Measurements from ENCODE around the gene CACNA2D1.

The CACNA2D1 gene

DNA sequence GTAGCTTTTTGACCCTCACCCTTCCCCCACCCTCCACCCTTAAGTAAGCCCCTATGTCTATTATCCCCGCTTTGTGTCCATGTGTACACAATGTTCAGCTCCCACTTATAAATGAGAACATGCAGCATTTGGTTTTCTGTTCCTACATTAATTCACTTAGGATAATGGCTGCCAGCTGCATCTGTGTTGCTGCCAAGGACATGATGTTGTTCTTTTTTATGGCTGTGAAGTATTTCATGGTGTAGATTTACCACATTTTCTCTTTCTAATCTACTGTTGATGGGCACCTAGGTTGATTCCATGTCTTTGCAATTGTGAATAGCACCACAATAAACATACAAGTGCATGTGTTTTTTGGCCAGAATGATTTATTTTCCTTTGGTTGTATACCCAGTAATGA lies 232.2 kb downstream of the CACNA2D1 start:
- DNase-seq = no peak

DNA sequence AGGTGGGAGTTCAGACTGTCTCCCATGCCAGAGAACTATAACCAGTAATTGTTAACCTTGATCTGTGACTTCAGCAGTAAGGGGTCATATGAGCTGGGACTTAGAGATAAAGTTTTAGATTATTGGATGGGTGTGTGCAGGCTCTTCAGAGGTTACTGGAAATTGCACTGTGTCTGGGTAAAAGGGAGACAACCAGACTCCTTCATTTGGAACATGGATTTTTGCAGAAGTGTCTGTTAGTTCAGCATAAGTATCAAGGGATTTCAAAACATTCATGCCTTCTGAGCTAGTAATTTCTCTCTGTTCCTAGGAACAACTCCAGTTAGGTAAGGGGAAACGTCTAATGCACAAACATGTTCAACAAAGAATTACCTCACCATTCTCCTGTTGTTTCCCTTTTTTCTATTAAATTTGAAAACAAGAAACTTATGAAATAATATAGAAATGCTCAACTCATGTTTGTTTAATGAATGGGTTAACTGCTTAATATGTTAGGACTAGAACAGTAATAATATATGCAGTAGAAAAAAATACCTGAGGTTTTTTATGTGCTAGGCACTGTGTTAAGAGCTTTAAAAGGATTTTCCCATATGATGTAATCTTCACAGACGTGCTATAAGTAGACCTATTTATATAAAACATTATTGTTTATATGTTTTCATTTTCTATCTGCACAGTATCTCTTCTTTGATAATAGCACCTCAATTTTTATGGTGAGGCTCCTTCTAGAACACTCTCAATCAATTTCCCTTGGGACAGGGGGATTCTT lies 233.0 kb downstream of the CACNA2D1 start:
- no peak for DNase-seq

DNA sequence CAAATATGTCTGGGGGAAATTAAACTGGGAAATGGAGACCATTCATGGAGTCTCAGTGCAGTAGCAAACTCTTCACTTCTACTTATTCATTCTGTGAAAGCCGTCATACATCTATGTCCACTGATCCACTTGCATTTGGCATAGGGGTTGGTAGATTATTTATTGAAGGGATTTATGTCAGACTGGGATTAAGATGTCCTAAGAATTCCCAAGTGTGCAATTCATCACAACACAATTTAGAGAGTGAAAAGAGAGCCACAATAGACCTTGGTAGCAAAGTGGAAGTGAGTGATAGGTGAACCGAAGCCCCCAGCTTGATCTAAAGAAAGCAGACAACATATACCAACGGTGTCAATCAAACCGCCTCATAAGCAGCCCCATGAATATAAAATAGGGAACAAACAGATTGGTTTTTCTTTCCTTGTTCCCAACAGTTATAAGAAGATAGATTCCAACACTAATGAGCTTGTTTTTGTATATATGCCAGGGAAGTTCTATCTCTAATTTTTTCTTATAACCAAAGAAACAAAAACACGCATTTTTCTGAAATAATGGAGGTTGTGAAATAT lies 234.3 kb downstream of the CACNA2D1 start:
- no peak for DNase-seq

DNA sequence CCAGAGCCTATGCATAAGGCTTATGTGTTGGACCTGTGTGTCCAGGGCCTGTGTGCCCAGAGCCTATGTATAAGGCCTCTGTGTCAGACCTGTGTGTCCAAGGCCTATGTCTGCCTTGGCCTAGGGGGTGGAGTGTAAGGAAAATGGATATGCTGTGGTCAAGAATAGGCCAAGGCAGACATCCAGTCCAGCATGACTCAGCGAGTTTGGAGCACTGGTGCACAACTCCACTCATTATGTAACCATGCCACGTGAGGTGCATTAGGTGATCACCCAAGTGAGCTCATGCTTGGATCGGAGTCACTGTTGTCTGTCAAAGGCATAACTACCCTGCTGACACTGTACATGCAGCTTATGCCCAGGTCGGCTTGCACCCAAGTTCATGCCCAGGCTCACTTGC lies 238.9 kb downstream of the CACNA2D1 start:
- DNase-seq = no peak

DNA sequence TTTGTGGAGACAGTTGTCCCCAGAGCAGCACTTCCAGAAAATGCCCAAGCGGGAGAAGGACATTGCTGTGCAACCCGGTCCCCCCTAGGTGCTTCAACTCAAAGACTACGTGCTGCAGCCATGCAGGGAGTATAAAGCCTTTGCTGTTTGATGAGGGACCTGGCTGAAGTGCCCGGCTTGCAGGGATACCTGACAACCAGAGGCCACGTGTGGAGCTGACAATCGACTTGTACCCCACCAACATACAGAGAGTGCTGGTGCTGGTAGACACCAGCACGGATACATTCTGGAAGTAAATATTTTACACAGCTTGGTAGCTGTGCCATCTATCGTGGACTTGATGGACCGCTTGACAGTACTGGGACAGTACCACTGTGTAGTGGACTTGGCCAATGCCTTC lies 240.6 kb downstream of the CACNA2D1 start:
- DNase-seq = no peak

DNA sequence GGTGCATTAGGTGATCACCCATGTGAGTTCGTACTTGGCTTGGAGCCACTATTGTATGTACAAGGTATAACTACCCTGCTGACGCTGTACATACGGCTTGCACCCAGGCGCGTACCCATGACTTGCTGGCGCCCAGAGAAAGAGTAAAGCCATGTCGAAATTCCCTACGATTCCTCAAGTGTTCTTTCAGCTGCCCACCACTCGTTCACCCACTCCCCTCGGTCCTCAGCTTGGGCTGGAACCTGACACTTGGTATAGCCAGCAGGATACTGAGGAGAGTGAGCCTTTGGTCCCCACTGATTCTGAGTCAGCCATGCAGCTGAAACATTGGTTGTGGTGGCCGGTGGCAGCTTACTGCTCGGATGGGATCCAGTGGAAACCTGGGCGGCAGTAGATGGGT lies 241.5 kb downstream of the CACNA2D1 start:
- no peak for DNase-seq

DNA sequence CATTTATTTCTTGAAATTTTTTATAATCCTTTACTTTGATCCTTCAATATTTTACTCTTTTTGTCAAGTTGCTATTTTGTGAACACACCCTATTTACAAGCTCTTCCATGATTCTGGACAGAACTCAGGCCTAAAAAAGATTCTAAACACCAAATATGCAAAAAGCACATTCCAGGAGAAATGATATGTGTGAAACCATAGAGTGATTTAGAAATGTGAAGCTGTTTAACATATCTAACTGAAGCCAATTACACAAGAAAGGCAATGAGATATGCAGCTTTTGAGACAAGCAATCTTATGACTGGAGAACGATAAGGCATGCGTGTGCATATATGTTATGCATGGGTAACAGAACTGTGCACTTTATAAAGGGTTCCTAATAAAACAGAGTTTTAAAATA lies 243.0 kb downstream of the CACNA2D1 start:
- no peak for DNase-seq

DNA sequence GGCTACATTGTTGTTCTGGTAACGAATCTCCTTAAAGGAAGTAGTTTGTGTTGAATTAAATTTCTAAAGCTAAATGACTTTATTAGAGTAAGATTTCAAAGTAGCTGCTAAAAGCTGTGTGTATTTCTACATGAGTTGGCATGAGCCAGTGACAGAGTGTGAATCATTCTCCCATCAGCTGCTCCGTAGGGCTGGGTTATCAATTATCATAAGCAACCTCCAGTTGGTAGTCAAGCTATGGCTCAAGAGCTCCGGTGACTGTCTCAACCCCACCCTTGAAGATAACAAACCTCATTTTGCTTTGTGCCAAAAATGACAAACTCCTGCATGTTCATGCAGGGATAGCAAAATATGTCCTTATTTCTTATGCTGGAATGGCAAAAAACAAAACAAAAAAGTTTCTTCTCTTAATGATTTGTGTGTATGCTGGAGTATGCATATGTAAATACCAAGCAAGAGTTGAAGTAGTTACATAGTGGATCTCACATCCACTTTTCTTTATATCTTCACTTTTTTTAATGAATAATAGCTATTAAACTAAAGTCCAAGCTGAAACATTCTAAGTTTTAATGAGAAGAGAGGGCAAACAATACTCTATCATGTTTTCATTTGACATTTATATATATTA lies 249.4 kb downstream of the CACNA2D1 start:
- DNase-seq = no peak

DNA sequence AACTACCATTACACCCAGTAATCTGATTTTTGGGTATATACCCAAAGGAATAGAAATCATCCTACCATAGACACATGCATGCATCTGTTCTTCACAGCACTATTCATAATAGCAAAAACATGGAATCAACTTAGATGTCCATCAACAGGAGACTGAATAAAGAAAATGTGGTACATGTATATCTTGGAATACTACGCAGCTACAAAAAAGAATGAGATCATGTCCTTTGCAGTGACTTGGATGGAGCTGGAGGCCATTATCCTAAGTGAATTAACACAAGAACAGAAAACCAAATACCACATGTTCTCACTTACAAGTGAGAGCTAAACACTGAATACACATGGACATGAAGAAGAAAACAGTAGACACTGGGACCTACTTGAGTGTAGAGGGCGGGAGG lies 254.9 kb downstream of the CACNA2D1 start:
- no peak for DNase-seq

DNA sequence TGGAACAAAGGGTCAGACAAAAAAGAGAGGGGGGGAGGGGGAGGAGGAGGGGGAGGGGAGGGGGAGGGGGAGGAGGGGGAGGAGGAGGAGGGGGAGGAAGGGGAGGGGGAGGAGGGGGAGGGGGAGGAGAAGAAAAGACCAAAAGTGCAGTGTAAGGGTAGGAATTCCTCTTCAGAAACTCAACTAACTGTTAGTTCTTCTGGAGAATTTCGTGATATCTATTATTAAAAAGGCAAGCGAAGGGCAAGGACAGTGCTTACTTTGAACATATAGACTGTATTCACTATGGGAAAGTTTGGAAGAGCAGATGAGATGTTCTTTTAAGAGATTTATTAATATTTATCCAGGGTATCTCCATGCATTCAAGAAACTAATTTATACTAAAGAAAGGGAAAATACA lies 258.1 kb downstream of the CACNA2D1 start:
- no peak for DNase-seq

DNA sequence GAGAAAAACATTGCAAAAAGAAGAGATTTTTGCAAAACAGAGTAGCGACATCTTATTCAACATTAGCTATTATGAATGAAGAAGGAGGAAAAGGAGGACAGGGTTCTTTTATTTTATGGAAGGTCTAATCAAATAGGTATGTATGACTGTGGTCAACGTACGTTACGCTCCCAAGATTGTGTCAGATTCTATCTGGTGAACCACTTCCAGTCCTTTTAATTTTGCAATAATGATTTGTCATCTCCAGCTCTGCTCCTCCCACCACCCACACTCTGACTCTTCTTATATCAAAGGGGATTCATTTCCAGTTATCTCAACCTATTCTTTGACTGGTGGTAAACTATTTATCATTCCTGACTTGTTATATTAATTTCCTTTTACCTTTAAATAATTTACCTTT lies 259.9 kb downstream of the CACNA2D1 start:
- no peak for DNase-seq

DNA sequence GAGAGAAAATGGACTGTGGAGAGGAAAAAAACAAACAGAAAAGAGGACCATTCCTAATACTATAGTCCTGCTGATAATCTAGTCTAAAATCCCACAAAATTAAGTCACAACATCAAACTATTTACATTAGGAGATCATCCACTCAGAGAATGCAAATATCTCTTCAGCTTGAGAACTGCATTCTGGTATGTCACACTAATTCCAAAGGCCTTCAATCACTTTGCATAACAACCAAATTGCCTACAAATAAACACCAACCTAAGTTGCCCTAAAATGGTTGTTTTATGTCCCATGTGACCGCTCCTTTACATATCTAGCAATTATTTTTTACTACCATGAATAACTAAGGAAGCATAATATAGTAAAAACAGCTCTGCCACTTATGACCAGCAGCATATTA lies 264.3 kb downstream of the CACNA2D1 start:
- no peak for DNase-seq

DNA sequence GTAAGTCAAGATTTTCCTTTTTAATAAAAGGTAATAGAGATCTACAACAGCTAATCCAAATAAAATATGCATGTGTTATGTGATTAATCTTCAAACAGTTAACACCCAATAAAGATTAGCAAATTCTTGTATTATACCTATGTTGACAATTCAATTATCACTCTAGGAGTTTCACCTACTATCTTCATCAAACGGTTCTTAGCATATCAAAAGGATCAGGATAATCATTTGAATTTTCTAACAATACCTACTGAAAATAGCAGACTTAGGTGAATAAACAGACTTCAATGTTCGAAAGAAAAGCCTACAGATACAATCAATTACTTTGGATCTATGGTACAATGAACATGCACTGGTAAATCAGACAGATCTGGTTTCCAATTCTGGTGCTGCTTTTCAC lies 268.3 kb downstream of the CACNA2D1 start:
- DNase-seq = no peak

DNA sequence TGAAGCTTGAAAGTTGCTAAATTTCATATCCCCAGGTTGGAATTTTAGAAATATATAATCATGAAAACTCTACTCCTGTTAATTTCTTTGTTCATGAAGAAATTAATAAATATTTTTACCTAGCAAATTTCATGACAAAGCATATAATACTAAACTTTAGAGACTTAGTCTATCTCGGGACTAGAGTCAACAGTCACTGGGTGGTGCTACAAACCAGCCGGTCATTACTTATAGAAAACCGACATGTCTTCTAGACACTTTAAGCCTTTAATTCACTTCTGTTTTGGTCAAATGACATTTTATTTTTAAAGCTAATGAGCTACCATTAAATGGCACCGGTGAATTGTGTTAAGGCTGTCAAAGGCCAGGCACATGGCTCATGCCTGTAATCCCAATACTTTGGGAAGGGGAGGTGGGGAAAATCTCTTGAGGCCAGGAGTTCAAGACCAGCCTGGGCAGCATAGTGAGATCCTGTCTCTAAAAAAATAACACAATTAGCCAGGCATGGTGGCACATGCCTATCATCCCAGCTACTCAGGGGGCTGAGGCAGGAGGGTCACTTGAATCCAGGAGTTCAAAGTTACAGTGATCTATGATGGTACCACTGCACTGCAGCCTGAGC lies 270.1 kb downstream of the CACNA2D1 start:
- no peak for DNase-seq

DNA sequence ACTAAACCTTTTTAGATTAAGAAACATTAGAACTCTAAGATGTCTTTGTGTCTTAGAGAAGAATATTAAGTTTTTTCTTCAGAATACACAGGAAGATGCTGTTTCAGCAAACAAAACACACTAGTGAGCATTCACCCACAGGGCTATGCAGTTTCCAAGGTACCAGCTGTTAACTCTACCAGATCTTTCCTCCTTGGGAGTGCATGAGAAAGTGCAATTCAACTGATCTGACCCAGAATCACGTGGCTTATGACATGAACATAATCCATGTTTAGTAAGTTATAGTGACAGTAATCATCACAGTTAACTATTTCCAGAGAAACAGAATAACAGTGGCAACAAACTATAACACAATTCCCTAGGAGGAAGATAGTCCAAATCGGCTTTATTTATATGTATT lies 270.7 kb downstream of the CACNA2D1 start:
- DNase-seq = no peak

DNA sequence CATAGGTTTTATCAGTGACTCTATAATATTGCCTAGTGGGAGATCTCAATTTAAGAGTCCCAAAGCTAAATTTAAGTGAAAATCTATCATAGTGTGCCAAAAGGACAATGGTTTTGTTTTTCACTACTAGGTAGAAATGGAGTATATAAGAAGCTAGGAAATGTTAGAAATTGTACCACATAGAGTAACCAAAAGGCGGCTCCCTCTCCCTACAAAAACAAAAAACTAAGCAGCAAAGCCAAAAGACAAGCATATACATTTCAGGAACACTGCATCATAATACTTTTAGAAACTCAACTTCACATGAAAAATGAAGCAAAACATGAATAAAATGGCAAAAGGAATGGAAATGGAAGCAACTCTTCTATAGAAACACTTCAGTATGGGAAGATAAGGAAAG lies 271.6 kb downstream of the CACNA2D1 start:
- DNase-seq = no peak

DNA sequence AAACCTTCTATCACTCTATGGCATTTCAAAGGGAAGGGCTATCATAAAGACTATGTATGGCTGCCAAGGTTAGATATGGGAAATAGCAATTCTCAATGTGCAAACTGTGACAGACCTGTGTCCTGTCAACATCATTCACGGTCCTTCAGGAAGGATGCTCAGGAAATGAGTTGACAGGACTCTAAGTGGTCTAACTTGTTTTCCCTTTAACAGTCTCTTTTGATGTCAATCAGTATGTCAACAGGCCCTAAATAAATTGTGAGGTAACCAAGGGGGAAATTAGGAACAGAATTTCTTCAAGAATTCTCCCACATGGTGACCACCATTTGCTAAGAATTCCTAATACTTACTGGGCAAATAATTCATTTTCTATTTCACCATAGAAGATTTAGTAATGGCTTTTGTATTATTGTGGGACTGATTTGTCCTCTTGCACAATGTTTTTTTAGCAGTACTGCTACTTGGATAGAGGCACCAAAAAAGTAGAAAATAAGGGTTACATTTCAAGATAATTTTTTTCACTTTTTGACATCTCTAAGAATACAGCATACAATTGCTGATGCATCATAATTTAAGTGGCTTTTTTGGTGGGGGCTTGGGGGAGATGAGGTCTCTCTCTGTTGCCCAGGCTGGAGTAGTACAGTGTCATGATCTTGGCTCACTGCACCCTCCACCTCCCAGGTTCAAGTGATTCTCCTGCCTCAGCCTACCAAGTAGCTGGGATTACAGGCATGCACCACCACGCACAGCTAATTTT lies 275.8 kb downstream of the CACNA2D1 start:
- DNase-seq = no peak

DNA sequence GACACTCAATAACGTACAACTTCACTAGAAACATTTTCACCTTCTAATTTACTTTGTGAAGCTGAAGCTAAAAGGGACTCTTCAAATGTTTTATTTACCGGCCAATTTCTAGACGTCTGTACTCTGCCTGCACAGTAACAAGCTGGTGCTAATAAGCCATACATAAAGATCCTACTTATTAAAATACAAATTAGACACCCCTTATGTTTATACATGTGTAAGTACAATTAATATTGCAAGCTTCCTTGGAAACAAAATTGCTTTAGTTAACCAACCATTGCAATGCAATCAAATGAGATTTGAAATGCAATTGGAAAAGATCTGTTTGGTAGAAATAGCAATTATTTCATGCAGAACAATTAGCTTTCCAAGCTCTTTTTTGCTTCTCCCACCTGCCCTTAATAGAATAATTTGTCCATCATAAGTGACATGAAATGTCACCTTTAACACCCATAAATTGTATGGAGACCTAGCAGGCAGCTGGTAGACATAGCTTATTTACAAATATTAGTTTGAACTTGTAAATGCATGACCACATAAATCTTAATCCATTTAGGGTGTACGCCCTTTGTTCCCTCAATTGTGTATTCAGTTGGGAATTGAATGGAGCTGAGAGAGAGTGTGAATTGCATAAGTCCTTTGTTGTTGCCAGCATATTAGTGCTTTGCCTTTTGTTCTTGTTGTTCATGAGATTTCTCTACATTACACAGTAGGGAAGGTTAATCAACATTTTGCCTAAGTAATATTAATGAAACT lies 277.1 kb downstream of the CACNA2D1 start:
- DNase-seq = no peak

DNA sequence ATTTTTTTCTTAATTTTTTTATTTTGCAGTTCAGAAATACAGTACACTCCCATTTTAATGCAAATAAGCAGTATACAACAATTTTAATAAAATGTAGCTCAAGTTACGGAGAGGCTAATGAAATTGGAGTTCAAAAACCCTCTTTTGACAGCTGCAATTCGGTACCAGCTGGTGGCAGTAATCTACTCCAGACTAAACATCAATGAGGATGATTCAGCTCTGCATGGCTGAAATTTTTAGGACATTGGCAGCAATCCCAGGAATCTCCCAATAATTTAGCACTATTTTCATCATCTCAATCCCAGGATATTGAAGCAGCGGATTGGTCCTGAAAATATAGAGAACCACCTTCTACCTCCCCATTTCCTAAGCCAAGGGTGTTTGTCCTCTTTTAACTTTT lies 278.8 kb downstream of the CACNA2D1 start:
- DNase-seq = no peak

DNA sequence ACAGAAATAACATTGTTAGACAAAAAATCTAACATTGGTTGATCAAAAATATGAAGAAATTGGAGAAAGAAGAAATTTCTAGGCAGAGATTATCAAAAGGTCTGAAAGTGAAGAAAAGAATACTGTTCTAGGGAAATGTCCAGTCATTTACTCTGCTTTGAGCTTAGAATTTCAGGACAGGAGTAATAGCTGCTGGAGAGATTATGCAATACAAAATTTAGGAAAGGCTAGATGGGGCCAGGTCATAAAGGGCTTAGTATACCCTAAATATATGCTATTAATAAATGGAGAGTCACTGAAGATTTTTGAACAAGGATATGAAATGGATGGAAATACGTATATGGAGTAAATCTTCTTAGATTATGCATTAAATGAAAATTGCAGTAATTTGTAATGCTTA lies 279.2 kb downstream of the CACNA2D1 start:
- DNase-seq = no peak

DNA sequence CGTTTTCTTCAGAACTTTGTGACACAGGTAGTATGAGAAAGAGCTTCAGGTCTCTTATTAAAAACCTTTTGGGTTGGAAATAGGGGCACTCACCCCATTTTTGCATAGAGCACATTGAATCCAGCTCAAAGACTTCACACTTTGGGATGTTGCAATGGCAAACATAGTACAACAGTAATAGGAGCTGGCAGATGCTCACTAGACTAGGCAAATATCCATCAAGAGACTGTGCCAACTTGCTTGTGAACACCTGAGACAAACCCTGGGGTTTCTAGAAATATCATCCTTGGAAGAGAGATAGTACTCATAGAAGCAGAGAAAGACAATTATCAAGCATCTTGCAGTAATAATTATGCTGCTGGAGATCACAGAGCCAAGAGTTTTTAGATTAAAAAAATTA lies 280.0 kb downstream of the CACNA2D1 start:
- DNase-seq = no peak

DNA sequence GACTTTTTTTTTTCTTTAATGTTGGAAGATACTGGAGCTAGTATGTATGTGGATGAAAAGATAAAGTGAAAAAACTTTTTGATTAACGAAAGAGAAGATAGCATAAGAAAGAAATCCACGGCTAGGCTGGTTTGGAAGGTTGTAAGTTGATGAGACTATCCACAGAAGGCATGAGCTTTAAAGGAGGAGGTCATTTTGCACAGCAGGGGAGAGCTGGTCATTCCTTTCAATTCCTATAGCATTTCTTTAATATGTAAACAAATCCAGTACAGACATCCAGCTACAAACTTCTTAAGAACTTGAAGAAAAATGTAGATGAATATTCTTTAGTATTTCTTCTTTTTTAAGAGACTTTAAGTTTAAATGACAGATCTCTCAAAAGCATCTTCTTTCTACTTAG lies 281.3 kb downstream of the CACNA2D1 start:
- no peak for DNase-seq

DNA sequence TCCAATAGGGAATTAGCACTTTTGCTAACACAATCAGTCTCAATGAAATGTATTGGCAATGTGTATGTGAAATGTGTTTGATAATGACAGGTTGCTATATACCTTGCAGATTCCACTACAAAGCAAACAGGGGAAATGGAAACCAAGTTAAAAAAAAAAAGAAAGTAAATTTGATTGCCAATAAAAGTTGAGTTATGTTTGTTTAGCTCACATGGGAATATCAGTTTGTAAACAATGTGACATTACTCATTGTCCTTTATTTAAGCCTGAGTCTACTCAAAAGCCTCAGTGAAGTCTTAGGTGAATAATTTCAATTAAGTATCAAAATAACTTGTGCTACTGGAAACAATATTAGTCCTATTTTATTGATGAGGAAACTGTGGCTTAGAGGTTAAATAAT lies 285.2 kb downstream of the CACNA2D1 start:
- DNase-seq = no peak
